ENCODE measurements around the gene FOXP1.

DNA sequence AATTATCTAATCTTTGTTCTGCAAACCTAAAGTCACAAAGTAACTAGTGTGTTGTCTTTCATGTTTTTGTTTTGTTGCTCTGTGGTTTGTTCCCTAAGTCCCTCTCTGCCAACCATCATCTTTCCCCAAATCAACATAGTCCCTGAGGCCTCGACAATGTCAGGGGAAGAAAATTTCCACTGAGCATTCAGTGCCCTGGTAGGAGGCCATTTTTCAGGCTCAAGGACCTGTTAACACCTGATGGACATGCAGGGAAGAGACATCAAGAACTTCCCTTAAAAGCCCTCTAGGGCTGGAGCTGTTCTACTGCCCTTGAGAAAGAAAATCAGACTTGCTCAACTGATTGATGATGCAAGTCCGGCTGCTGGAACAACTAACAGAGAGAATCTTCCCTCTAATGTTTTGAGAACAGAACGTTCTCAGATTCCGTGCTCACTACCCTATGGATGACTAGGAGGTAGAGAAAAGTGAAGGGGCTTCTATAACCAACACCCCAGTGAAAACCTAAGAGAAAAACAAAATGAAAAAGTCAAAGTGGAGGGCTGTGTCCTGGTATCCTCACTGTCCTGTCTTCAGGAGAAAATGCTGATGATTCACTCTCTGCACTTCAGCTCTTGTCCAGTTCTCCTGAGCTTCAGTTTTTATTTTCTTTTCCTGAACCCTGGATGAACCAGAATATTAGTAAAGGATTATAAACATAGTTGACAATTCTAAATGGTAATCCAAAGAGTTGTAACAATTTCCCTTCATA, 373.1 kb downstream of the FOXP1 start:
- TF ChIP-seq, protein P1, sequence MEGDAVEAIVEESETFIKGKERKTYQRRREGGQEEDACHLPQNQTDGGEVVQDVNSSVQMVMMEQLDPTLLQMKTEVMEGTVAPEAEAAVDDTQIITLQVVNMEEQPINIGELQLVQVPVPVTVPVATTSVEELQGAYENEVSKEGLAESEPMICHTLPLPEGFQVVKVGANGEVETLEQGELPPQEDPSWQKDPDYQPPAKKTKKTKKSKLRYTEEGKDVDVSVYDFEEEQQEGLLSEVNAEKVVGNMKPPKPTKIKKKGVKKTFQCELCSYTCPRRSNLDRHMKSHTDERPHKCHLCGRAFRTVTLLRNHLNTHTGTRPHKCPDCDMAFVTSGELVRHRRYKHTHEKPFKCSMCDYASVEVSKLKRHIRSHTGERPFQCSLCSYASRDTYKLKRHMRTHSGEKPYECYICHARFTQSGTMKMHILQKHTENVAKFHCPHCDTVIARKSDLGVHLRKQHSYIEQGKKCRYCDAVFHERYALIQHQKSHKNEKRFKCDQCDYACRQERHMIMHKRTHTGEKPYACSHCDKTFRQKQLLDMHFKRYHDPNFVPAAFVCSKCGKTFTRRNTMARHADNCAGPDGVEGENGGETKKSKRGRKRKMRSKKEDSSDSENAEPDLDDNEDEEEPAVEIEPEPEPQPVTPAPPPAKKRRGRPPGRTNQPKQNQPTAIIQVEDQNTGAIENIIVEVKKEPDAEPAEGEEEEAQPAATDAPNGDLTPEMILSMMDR (IDR thresholded peaks at IDR 0.05; ENCODE audit: poor library complexity, severe bottlenecking): no peak
- TF ChIP-seq EZH2 (IDR thresholded peaks at IDR 0.05; ENCODE audit: borderline replicate concordance, insufficient read depth, low read length, poor library complexity, severe bottlenecking) (no peak), POLR2AphosphoS5 (IDR thresholded peaks at IDR 0.05) (no peak), RAD21 (conservative IDR thresholded peaks at IDR 0.05) (no peak), REST (IDR thresholded peaks at IDR 0.05; ENCODE audit: borderline replicate concordance) (no peak), SMC3 (conservative IDR thresholded peaks at IDR 0.05; ENCODE audit: poor library complexity) (no peak), EP300 (conservative IDR thresholded peaks at IDR 0.05; ENCODE audit: poor library complexity, severe bottlenecking) (no peak), TAF1 (IDR thresholded peaks at IDR 0.05; ENCODE audit: low read depth) (no peak)
